GM12891 (cell line): ENCODE results near the gene AMIGO3.

Source experiments
- POLR2AphosphoS5 ChIP-seq: IDR thresholded peaks from 2 replicates; pipeline ENCODE4 v1.6.1; 2011; ENCODE audit warnings: low read depth, low read length, control low read depth
- TAF1 ChIP-seq: IDR thresholded peaks from 2 replicates; pipeline ENCODE4 v1.6.1; 2011; ENCODE audit warnings: low read depth, low read length, control low read depth

- TF ChIP-seq TAF1 (no peak), POLR2AphosphoS5 (no peak)
These were observed 26.5 kb upstream of the AMIGO3 start for GRCh38 chr3:49745986-49746385.
